Measurements from ENCODE around the gene C19orf12. TPM values are rescaled to one million over a fixed set of nuclear protein-coding genes. Genes with fewer than 3 reads are reported as not detected.
A peak's percentile ranks its signal among the peaks of the same experiment; 100 is the strongest.
"Not testable (repeated sequence)": the region's sequence is repeated elsewhere in the genome, so short reads cannot be mapped to it uniquely, and the experiment has no call there.

C19orf12 gene
- total and polyA plus RNA-seq, 5 donors from 2014 or later, result 22.8 to 33.7 (median 29.4) TPM

GRCh38 chr19:29671393-29672160 lies 43.5 kb downstream of the C19orf12 start:
- H3K4me1 ChIP-seq (ENCODE audit: control insufficient read depth, insufficient read depth, low read length, poor library complexity, severe bottlenecking), result peaks cover 100% of the 10 kb centered on the region
- peaks cover 26% of the 10 kb centered on the region for H3K36me3 ChIP-seq (ENCODE audit: control insufficient read depth, insufficient read depth, low read length)
- H3K27ac Mint-ChIP-seq, result peak overlapping the region; percentile 97 to 99 (median 99)
- H3K4me1 Mint-ChIP-seq, result peaks cover 5 to 89% (median 52%) of the 10 kb centered on the region in 4 donors
- ATAC-seq (ENCODE audit: low read depth in 2 of 2) (peak; percentile 80 to 83), DNase-seq (peak; percentile 74 to 97 (median 84))
- peak overlapping the region; percentile 77 to 91 (median 85) for H3K4me3 Mint-ChIP-seq
- H3K27me3 Mint-ChIP-seq, result no peaks in the 10 kb centered on the region
- no peaks in the 10 kb centered on the region for H3K9me3 Mint-ChIP-seq
- peak overlapping the region; percentile 76 for H3K4me3 ChIP-seq (ENCODE audit: low read depth, low read length)
- H3K9me3 ChIP-seq (ENCODE audit: control insufficient read depth in 2 of 2, low read length in 2 of 2), result no peaks in the 10 kb centered on the region
- peak overlapping the region; percentile 94 for H3K27ac ChIP-seq (ENCODE audit: insufficient read depth, low read length, poor library complexity, severe bottlenecking)
- peaks cover 27% of the 10 kb centered on the region for H3K36me3 Mint-ChIP-seq
- H3K27me3 ChIP-seq (ENCODE audit: control insufficient read depth, insufficient read depth, low read length), result no peaks in the 10 kb centered on the region

GRCh38 chr19:29671026-29671392 lies 44.1 kb downstream of the C19orf12 start:
- ATAC-seq (ENCODE audit: low read depth in 2 of 2); H3K27me3 ChIP-seq (ENCODE audit: control insufficient read depth, insufficient read depth, low read length); H3K27me3 Mint-ChIP-seq; H3K9me3 ChIP-seq (ENCODE audit: control insufficient read depth in 2 of 2, low read length in 2 of 2); H3K9me3 Mint-ChIP-seq; DNase-seq: not testable (repeated sequence)
- peaks cover 23% of the 10 kb centered on the region for H3K36me3 ChIP-seq (ENCODE audit: control insufficient read depth, insufficient read depth, low read length)
- peak overlapping the region; percentile 77 to 91 (median 85) for H3K4me3 Mint-ChIP-seq
- H3K4me3 ChIP-seq (ENCODE audit: low read depth, low read length), result peak overlapping the region; percentile 76
- H3K4me1 ChIP-seq (ENCODE audit: control insufficient read depth, insufficient read depth, low read length, poor library complexity, severe bottlenecking), result peaks cover 99% of the 10 kb centered on the region
- H3K36me3 Mint-ChIP-seq, result peaks cover 25% of the 10 kb centered on the region
- H3K27ac Mint-ChIP-seq, result peak overlapping the region; percentile 97 to 99 (median 99)
- H3K4me1 Mint-ChIP-seq, result peaks cover 5 to 85% (median 50%) of the 10 kb centered on the region in 4 donors
- H3K27ac ChIP-seq (ENCODE audit: insufficient read depth, low read length, poor library complexity, severe bottlenecking), result peak overlapping the region; percentile 94

GRCh38 chr19:29670255-29670654 lies 44.8 kb downstream of the C19orf12 start:
- H3K27me3 Mint-ChIP-seq, result no peaks in the 10 kb centered on the region
- peak overlapping the region; percentile 94 for H3K27ac ChIP-seq (ENCODE audit: insufficient read depth, low read length, poor library complexity, severe bottlenecking)
- peaks cover 5 to 78% (median 48%) of the 10 kb centered on the region in 4 donors for H3K4me1 Mint-ChIP-seq
- no peaks in the 10 kb centered on the region for H3K9me3 Mint-ChIP-seq
- H3K4me3 ChIP-seq (ENCODE audit: low read depth, low read length), result no peak overlapping the region
- H3K36me3 ChIP-seq (ENCODE audit: control insufficient read depth, insufficient read depth, low read length), result peaks cover 16% of the 10 kb centered on the region
- no peak for ATAC-seq (ENCODE audit: low read depth in 2 of 2)
- no peaks in the 10 kb centered on the region for H3K27me3 ChIP-seq (ENCODE audit: control insufficient read depth, insufficient read depth, low read length)
- no peak for DNase-seq
- peaks cover 25% of the 10 kb centered on the region for H3K36me3 Mint-ChIP-seq
- H3K4me1 ChIP-seq (ENCODE audit: control insufficient read depth, insufficient read depth, low read length, poor library complexity, severe bottlenecking), result peaks cover 95% of the 10 kb centered on the region
- H3K4me3 Mint-ChIP-seq, result peak overlapping the region; percentile 46 to 89 (median 63)
- no peaks in the 10 kb centered on the region for H3K9me3 ChIP-seq (ENCODE audit: control insufficient read depth in 2 of 2, low read length in 2 of 2)
- H3K27ac Mint-ChIP-seq, result peak overlapping the region; percentile 96 to 99 (median 97)

GRCh38 chr19:29668746-29669609 lies 46.1 kb downstream of the C19orf12 start:
- Mint-ChIP-seq H3K27ac (peak overlapping the region; percentile 96 to 99 (median 97)), H3K4me3 (peak overlapping the region; percentile 87 to 95 (median 93)), H3K36me3 (peaks cover 25% of the 10 kb centered on the region), H3K9me3 (no peaks in the 10 kb centered on the region), H3K4me1 (peaks cover 5 to 85% (median 48%) of the 10 kb centered on the region in 4 donors), H3K27me3 (no peaks in the 10 kb centered on the region)
- ATAC-seq (ENCODE audit: low read depth in 2 of 2) (no peak), DNase-seq (no peak)
- Histone ChIP-seq H3K4me1 (ENCODE audit: control insufficient read depth, insufficient read depth, low read length, poor library complexity, severe bottlenecking) (peaks cover 89% of the 10 kb centered on the region), H3K4me3 (ENCODE audit: low read depth, low read length) (peak overlapping the region; percentile 61), H3K27ac (ENCODE audit: insufficient read depth, low read length, poor library complexity, severe bottlenecking) (peak overlapping the region; percentile 94), H3K27me3 (ENCODE audit: control insufficient read depth, insufficient read depth, low read length) (no peaks in the 10 kb centered on the region), H3K9me3 (ENCODE audit: control insufficient read depth in 2 of 2, low read length in 2 of 2) (no peaks in the 10 kb centered on the region), H3K36me3 (ENCODE audit: control insufficient read depth, insufficient read depth, low read length) (peaks cover 4% of the 10 kb centered on the region)

- Mint-ChIP-seq H3K9me3 (no peaks in the 10 kb centered on the region), H3K36me3 (peaks cover 17% of the 10 kb centered on the region), H3K4me3 (peak overlapping the region; percentile 87 to 95 (median 93)), H3K27ac (peak overlapping the region; percentile 96 to 99 (median 97)), H3K4me1 (peaks cover 5 to 76% (median 43%) of the 10 kb centered on the region in 4 donors), H3K27me3 (no peaks in the 10 kb centered on the region)
- no peaks in the 10 kb centered on the region for H3K9me3 ChIP-seq (ENCODE audit: control insufficient read depth in 2 of 2, low read length in 2 of 2)
- peaks cover 78% of the 10 kb centered on the region for H3K4me1 ChIP-seq (ENCODE audit: control insufficient read depth, insufficient read depth, low read length, poor library complexity, severe bottlenecking)
- DNase-seq (peak; percentile 54 to 83 (median 69)), ATAC-seq (ENCODE audit: low read depth in 2 of 2) (peak; percentile 44 to 51)
- H3K27ac ChIP-seq (ENCODE audit: insufficient read depth, low read length, poor library complexity, severe bottlenecking), result peak overlapping the region; percentile 94
- no peaks in the 10 kb centered on the region for H3K36me3 ChIP-seq (ENCODE audit: control insufficient read depth, insufficient read depth, low read length)
- H3K4me3 ChIP-seq (ENCODE audit: low read depth, low read length), result peak overlapping the region; percentile 61
- H3K27me3 ChIP-seq (ENCODE audit: control insufficient read depth, insufficient read depth, low read length), result no peaks in the 10 kb centered on the region
Observed at GRCh38 chr19:29667901-29668341, 47.1 kb downstream of the C19orf12 start.

- Mint-ChIP-seq H3K36me3 (peaks cover 15% of the 10 kb centered on the region), H3K4me3 (peak overlapping the region; percentile 87 to 95 (median 93)), H3K4me1 (peaks cover 6 to 71% (median 38%) of the 10 kb centered on the region in 4 donors), H3K27me3 (no peaks in the 10 kb centered on the region), H3K9me3 (no peaks in the 10 kb centered on the region), H3K27ac (peak overlapping the region; percentile 96 to 99 (median 97))
- H3K27ac ChIP-seq (ENCODE audit: insufficient read depth, low read length, poor library complexity, severe bottlenecking), result peak overlapping the region; percentile 94
- H3K9me3 ChIP-seq (ENCODE audit: control insufficient read depth in 2 of 2, low read length in 2 of 2), result no peaks in the 10 kb centered on the region
- no peak for ATAC-seq (ENCODE audit: low read depth in 2 of 2)
- DNase-seq, result no peak
- peaks cover 73% of the 10 kb centered on the region for H3K4me1 ChIP-seq (ENCODE audit: control insufficient read depth, insufficient read depth, low read length, poor library complexity, severe bottlenecking)
- H3K36me3 ChIP-seq (ENCODE audit: control insufficient read depth, insufficient read depth, low read length), result no peaks in the 10 kb centered on the region
- H3K4me3 ChIP-seq (ENCODE audit: low read depth, low read length), result peak overlapping the region; percentile 89
- no peaks in the 10 kb centered on the region for H3K27me3 ChIP-seq (ENCODE audit: control insufficient read depth, insufficient read depth, low read length)
Observed at GRCh38 chr19:29667387-29667783, 47.7 kb downstream of the C19orf12 start.

GRCh38 chr19:29666578-29667386 lies 48.3 kb downstream of the C19orf12 start:
- Histone ChIP-seq H3K27me3 (ENCODE audit: control insufficient read depth, insufficient read depth, low read length) (no peaks in the 10 kb centered on the region), H3K36me3 (ENCODE audit: control insufficient read depth, insufficient read depth, low read length) (no peaks in the 10 kb centered on the region), H3K4me1 (ENCODE audit: control insufficient read depth, insufficient read depth, low read length, poor library complexity, severe bottlenecking) (peaks cover 67% of the 10 kb centered on the region), H3K4me3 (ENCODE audit: low read depth, low read length) (peak overlapping the region; percentile 89), H3K27ac (ENCODE audit: insufficient read depth, low read length, poor library complexity, severe bottlenecking) (peak overlapping the region; percentile 94), H3K9me3 (ENCODE audit: control insufficient read depth in 2 of 2, low read length in 2 of 2) (no peaks in the 10 kb centered on the region)
- H3K36me3 Mint-ChIP-seq, result peaks cover 15% of the 10 kb centered on the region
- H3K4me1 Mint-ChIP-seq, result peaks cover 9 to 70% (median 35%) of the 10 kb centered on the region in 4 donors
- no peaks in the 10 kb centered on the region for H3K9me3 Mint-ChIP-seq
- peak overlapping the region; percentile 96 to 99 (median 97) for H3K27ac Mint-ChIP-seq
- no peak for ATAC-seq (ENCODE audit: low read depth in 2 of 2)
- peak in 1 of 3 donors; percentile 49 for DNase-seq
- no peaks in the 10 kb centered on the region for H3K27me3 Mint-ChIP-seq
- H3K4me3 Mint-ChIP-seq, result peak overlapping the region; percentile 87 to 95 (median 93)

All from CD4-positive, CD25-positive, alpha-beta regulatory T cell (primary cell).